ENCODE measurements around the gene EPHB3.
A peak's percentile ranks its signal among the peaks of the same experiment; 100 is the strongest.

The EPHB3 gene

GRCh38 chr3:184581331-184581855 lies 19.8 kb downstream of the EPHB3 start:
- no peak for DNase-seq (ENCODE audit: low spot score)

DNA sequence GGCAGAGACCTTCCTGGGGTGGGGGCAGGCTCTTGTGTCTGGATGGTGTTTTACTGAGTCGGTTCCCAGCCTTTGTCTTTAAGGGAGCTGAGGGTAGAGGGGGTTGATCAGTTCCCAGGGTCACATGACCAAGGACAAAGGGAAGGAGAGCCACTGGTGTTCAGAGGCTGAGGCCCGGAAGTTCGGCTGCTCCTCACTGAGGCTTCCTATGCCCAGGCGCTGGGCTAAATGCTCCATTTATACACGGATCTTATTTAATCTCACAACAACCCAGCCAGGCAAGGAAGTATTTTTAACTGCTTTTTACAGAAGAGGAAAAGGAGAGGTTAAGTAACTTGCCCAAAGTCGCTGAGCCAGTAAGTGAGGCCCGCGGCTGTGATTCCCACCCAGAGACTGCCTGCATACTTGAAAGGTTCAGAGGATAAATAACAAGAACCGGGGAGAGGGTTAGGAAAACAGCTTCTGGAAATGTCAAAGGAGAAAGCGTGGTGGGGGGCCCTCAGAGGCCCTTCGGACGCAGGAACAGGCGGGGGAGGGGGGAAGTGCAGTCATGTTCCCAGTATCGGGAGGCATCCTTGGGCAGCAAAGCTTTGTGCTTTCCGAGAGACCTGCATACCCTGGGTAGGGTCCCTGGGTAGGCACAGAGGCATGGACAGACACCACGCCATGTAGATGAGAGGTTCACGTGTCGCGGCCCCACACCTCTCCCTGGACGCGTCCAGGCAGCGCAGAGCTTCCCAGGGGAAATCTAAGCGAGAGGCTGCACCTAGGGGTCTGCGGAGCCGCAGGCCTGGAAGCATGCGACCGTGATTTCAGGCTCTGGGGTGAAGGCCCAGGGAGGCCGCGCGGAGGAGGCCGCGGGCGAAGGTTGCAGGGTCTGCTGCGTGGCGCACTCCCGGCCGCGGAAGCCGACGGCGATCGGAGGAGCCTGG lies 21.3 kb downstream of the EPHB3 start:
- DNase-seq (ENCODE audit: low spot score) = peak; percentile 80

GRCh38 chr3:184583578-184584451 lies 22.2 kb downstream of the EPHB3 start:
- DNase-seq (ENCODE audit: low spot score) = peak; percentile 62

DNA sequence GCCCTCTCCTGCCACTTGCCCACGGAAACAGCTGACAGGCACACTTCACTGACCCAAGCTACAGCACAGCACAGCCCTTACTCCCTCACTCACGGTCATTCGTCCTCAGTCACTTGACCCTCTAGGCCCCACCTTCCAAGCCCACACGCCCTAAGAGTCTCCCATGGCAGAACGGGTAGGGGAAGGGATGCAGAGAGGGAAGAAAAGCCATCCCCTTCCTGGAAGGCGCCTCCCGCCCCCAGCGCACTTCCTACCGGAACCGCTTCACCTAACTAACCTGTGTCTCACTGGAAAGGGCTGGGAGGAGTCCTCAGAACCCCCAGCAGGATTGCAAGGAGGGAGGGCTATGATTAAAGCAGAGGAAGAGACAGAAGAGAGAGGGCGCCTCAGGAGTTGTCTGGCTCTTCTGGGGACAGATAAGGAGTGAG lies 22.9 kb downstream of the EPHB3 start:
- DNase-seq (ENCODE audit: low spot score) = no peak

- no peak for DNase-seq (ENCODE audit: low spot score)
Observed at GRCh38 chr3:184585545-184585944, 24.0 kb downstream of the EPHB3 start.

- no peak for DNase-seq (ENCODE audit: low spot score)
Observed at GRCh38 chr3:184586851-184587250, 25.3 kb downstream of the EPHB3 start.

DNA sequence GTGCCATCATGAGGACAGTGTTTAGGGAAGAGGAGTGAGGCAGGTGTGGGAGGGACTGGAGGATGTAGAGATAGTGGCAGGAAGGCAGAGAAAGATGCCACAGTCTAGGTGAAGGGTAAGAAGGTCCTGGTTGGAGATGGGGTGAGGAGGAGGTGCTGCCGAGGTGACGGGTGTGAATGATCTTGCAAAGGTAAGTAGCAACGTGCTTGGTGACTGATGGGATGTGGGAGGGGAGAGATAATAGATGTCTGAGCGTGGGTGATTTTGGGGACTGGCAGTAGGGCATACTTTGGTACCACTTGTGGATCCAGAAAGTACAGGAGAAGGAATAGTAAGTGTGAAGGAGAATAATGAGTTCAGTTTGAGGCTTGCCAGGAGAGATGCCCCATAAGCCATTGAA lies 27.2 kb downstream of the EPHB3 start:
- no peak for DNase-seq (ENCODE audit: low spot score)

DNA sequence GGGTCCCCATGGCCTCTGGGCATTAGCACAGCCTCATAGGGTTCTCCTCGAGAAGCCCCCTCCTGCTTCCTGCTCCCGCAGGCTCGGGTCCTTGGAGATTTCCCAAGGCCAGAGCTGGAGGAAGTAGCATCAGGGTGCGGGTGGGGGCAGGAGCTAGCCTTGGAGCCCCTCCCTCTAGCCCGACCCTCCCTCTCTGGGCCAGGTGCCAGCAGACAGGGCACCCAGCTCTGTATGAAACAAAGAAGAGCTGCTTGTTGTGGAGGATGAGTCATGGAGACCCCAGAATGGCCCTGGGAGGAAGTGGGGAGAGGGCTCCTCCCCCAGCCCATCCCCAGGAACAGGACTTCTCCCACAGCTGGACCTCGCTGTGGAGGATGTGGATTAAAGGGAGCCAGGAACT lies 29.2 kb downstream of the EPHB3 start:
- no peak for DNase-seq (ENCODE audit: low spot score)

DNA sequence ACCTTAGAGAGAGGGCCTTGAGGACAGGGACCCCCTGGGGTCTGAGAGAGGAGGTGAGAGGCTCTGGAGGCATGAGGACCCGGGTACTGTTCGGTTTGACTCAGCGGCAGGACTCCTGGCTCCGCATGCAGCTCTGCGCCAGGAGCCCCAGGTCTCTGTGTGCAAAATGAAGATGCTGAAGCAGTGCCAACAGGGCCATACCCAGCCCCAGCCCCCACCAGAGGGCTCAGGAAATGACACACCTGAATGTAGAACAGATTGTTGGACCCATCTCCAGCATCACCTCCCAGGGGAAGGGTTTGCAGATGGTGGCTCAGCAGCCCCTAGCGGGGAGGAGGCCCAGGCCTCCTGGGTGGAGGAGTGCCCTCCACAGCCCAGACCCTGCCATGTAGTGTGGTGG lies 30.2 kb downstream of the EPHB3 start:
- no peak for DNase-seq (ENCODE audit: low spot score)

DNA sequence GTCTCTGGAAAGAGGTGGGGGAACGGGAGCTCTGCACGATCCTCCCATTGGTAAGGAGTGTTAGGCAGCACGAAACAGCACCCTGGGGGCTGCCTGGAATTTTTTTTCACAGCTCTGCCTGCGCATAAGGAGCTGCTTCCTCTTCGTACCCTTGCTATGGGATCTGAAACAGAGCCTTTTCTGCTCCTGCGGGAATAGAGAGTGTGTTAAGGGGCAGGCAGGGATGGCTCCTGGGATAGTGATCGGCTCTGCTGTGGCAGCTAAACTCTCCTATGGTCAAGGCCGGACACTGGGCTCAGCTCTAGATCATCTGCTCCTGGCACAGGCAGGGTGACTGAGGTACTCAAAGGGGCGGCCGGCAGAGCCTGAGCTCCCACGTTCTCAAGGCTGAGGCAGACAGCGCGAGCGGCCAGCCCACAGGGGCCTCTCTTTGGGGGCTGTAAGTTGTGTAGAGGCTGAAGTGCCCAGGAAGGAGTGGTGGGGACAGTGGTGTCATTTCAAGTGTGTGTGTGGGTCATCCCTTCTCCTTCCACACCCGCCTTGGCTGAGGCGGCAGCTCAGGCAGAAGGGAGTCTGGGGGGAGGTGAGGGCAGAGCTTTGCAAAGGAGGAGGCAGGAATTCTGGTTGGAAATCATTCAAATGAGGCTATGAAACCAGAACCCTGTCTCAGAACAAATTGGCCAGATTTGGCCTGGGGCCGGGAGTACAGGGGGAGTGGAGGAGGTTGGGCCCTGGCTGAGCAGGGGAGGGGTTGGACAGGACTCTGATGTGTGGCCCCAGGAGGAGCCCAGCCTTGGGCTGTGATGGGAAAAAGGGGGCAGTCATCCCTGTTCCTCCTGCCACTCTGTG lies 31.0 kb downstream of the EPHB3 start:
- no peak for DNase-seq (ENCODE audit: low spot score)

DNA sequence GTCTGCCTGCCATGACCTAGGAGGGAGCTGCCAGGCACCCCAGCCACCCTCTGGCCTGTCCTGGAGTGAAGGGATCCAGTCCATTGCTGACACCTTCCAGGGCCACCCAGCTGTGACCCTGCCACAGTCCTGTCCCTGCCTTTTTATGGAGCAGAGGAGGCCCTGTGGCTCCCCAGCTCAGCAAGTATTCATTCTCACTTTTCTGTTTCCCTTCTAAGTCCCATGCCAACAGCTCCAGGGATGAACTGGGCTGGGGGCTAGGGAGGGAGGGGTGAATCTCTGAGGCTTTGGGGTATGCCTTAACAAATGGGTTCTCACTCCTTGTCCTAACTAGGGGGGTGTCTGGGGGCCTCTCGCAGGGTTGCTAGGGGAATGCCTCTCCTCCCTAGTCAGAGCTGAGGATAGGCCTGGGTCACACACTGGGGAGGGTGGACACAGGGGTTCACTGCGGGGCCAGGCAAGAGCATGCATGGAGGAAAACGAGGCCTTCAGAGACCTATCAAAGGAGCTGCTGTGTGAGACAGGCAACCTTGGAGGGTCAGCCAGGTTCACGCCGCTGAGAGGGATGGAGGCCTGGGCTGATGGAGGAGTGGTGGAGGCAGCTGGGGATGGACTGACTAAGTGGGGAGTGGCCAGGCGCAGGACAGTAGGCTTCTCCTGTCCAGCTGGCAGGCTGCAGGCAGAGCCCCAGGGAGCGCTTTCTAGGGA lies 31.8 kb downstream of the EPHB3 start:
- DNase-seq (ENCODE audit: low spot score) = no peak

DNA sequence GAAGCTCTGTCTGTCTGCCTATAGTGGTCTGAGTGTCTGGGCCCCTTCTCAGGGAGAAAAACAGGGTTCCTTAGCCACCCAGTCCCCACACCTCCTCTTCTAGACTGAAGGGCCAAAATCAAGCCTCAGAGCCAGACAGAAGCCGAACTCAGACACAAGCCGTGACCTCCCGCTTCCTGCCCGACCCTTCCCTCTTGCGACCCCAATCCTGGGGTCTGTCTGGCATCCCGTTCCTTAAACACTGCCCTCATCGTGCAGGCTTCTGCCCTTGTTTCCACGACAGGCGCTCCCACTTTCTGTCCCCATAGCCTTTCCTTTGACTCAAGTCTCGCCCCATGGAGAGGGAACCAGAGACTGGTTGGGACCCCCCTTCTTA lies 32.3 kb downstream of the EPHB3 start:
- no peak for DNase-seq (ENCODE audit: low spot score)

DNA sequence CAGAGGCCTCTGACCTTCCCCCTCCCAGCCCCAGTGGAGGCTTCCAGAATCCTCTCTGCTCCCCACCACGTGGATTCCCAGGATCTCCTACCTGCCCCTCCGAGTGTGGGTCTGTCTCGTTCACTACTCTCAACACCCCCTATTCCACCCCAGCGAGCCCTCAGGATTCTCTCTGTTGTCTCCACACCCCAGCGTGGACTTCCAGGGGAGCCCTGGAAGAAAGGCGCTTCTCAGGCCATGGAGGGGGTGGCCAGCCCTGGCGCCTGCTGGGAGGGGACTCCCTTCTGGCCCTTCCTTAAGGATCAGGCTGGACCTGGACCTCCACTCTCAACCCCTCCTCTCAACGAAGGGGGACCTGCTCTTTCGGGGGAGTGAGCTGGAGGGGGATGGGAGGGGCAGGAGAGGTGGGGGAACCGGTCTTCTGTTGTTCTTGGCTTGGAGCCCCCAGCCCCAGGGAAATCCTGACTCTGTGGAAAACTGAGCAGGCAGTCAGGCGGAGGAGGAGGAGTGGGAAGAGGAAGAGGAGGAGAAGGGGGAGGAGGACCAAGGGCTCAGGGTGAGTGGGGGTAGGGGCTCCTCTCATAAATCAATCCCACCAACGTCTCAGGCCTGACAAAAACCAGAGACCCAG lies 32.9 kb downstream of the EPHB3 start:
- no peak for DNase-seq (ENCODE audit: low spot score)

- no peak for DNase-seq (ENCODE audit: low spot score)
Observed at GRCh38 chr3:184595726-184596125, 34.1 kb downstream of the EPHB3 start.

DNA sequence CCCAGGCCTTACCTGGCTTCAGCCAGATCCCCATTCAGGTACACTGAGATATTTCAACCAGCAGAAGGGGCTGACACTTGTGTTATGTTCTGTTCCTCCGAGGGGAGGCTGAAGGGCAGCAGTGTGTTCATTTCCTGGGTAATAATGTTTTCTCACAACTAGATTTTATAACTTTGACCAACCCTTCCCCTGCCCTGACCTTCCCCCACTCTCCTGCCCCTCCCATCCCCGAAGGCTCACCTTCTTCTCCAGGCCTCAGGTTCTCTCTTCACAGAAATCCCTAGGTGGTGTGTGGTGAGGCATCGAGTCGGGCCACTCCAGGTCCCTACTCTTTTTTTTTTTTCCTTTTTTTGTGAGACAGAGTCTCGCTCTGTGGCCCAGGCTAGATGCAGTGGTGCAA lies 34.6 kb downstream of the EPHB3 start:
- DNase-seq (ENCODE audit: low spot score) = no peak

DNA sequence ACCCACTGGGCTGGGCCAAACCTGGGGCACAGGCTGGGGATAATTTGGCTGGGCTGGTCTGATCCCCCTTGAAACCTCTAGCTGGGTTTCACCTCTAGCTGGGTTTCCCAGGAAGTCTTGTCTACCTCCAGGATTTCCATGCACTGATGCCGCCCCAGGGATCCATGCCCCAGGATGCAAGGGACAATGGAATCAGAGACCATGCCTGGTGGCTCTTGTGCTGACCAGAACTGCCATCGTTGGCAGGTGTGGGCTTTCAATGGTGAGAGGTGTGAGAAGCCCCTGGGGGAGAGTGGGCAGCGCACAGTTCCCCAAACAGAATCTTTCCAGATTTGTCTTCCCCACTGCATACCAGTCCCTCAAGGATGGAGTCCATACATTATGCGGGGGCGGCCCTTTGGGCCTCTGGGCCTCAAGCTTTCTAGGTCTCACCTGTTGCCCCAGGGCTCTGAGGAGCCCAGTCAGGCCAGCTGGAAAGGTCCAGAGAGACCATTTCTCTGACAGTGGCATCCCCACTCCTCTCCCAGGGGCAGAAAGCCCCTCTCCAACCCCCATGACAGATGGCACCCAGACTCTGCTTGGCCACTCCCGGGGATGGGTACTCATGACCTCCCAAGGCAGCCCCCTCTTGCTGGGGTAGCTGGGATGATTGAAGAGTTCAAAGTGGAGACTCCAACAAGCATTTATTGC lies 35.4 kb downstream of the EPHB3 start:
- no peak for DNase-seq (ENCODE audit: low spot score)

DNA sequence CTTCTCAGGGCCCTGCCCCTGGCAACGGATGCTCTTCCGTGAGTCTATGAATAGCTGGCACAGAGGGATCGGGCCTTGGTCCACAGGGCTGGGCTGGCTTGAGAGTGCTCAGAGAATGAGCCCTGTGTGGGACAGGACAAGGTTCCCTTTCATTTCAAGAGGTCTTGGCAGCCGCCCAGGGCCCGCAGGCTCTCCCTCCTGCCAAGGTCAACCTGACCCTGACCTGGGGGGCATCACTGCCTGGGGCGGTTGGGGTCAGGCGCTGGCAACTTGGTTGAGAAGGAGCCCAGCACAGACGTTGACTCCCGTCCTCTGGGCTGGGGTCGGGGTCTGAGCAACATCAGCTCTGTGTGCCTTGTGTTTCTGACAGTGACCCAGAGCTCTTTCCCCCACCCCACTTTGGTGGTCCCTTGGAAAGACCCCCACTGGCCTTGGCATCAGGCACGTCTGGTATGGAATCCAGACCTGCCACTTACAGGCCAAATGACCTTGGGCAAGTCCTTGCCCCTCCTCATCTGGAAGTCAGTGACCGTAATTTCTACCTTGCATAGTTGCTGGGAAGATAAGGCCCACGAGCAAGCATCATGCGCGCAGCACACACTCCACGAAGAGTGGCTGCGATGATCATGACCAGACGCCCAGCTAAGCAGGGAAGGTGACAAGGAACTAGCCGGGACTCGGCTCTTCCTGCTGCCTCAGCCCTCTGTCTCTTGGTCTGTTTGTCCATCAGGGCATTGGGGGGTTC lies 36.4 kb downstream of the EPHB3 start:
- peak; percentile 44 for DNase-seq (ENCODE audit: low spot score)

DNA sequence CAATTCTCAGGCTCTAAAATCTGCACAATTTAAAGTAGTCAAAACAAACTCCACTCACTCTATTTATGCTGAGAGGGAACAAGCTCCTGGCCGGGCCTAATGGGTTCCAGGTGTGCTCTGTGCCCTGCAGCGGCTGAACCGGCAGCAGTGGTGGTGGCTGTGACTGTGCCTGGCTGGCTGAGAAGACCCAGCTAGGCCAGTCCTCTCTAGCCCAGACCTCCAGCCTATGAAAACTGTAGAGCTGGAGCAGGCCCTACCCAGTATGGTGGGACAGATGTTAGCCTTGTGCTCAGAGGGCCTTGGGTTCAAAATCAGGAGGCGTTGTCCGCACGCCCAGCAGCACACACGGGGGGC lies 37.0 kb downstream of the EPHB3 start:
- DNase-seq (ENCODE audit: low spot score) = no peak

DNA sequence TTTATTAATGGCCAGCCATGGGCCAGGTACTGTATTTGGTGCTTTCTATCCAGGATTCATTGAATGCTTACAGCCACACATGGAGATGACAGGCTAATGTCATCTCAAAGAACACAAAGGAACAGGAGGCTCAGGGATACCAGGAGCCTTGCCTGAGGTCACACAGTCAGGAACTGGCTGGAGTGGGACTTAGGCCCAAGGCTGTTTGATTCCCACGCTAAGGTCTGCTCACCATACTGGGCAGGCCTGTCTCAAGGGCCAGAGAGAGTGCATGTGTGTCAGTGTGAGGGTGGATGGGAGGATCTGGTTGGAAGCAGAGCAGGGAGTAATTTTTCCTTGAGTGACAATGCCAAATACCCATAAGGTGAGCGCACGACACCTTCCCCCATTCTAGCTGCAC lies 37.6 kb downstream of the EPHB3 start:
- DNase-seq (ENCODE audit: low spot score) = no peak
